Ovary (tissue), 9 donors: ENCODE data around the gene PSMD1. TPM values are rescaled to one million over a fixed set of nuclear protein-coding genes. Genes with fewer than 3 reads are reported as not detected.

Source experiments
- DNase-seq, 5 donors: peaks; one replicate each; pipeline ENCODE4 v3.0.0-alpha.2; 2019 to 2020
- H3K27ac ChIP-seq, 2 donors: fragments of 200-600 bp; one replicate each; pipeline versions ENCODE4 v1.5.1 to v1.8.0; 2019 to 2022
- H3K27me3 ChIP-seq: fragments of 200-600 bp; one replicate; pipeline ENCODE4 v1.8.0; 2022
- H3K36me3 ChIP-seq: fragments of 200-600 bp; sonication (generic); one replicate; pipeline ENCODE4 v1.5.1; 2019
- H3K4me1 ChIP-seq: one replicate; pipeline ENCODE4 v1.8.1; 2013; ENCODE audit warnings: mild to moderate bottlenecking, moderate library complexity; ENCODE audit not compliant: insufficient read depth
- H3K4me3 ChIP-seq: fragments of 200-600 bp; sonication (generic); one replicate; pipeline ENCODE4 v1.5.1; 2017
- H3K9me3 ChIP-seq, 2 donors: fragments of 200-600 bp in 1 of 2; sonication (generic) in 1 of 2; one replicate each; pipeline versions ENCODE4 v1.5.1 to v1.8.1; 2013 to 2019; ENCODE audit warnings: mild to moderate bottlenecking in 1 of 2, moderate library complexity in 1 of 2
- EP300 ChIP-seq: sonication (generic); formaldehyde crosslinking; IDR thresholded peaks from one replicate; pipeline ENCODE4 v1.6.1; 2017; ENCODE audit warnings: antibody characterized with exemption
- POLR2A ChIP-seq: fragments of 450-650 bp; IDR thresholded peaks from one replicate; pipeline ENCODE4 v1.6.1; 2017; ENCODE audit warnings: antibody characterized with exemption, mild to moderate bottlenecking, moderate library complexity
- WGBS, 3 donors: extraction: QIAGEN DNeasy Blood & Tissue Kit in 1 of 3; methylation state at CpG; one replicate each; pipeline versions ENCODE4 v1.1.5 to v1.1.7; 2013 to 2017; 5-methylcytosine and 5-hydroxymethylcytosine counted together
- intact Hi-C, 4 donors: fragments of 100-400 bp; cut with DNase I; formaldehyde crosslinking; loops; one replicate each; pipeline versions ENCODE4 v1.11.0 to v1.15.1; 2022 to 2023
- polyA plus RNA-seq, 2 donors: library from polyadenylated mRNA; stranded (reverse); fragments of 200-250 nt in 1 of 2; fragments of 350-450 nt in 1 of 2; fragmentation: Illumina TruSeq in 1 of 2; extraction: RNeasy Lipid Tissue Mini Kit (QIAGEN cat#74804) in 1 of 2; gene quantifications; one replicate each; pipeline ENCODE4 v1.2.3, GENCODE V29; 2013 to 2014
- total RNA-seq, 7 donors: library from RNA; depleted of rRNA in 2 of 7; stranded (reverse); fragments of >200 nt in 2 of 7; fragmentation: NEBNext Ultra II Directional in 3 of 7; extraction: Animal tissue kit (Norgen Biotek cat#: 25700) in 3 of 7; gene quantifications; one replicate each; pipeline versions ENCODE4 v1.1.0 to v1.2.4, GENCODE V29; 2016 to 2023
- TF ChIP-seq, protein P1 (sequence below), 3 donors: fragments of 450-650 bp in 2 of 3; fragments of 200-600 bp in 1 of 3; IDR thresholded peaks; one replicate each; pipeline versions ENCODE4 v1.5.1 to v1.8.0; 2016 to 2022; ENCODE audit warnings: antibody characterized with exemption in 3 of 3, mild to moderate bottlenecking in 1 of 3
- donor health status: DM: no; HTN: no; CAD: no; lungs with moderate emphysema.
- donor health status: DM: no; HTN: no; CAD: no.
- donor health status: Bipolar disorder and iron deficiency.
- donor health status: DM: yes; HTN: yes; CAD: no.
- donor health status: DM: no; HTN: no; CAD: no.
- donor health status: DM: yes; HTN: yes; CAD: no.

The PSMD1 gene
- total and polyA plus RNA-seq, 9 donors, result 19.0 to 73.2 (median 57.8) TPM

GRCh38 chr2:231050018-231050901 lies 6.4 kb upstream of the PSMD1 start:
- intact Hi-C loops, result no loop called here
- no peaks in the 10 kb centered on the region for H3K27me3 ChIP-seq
- 40 to 52% (median 40%) methylated on average over 9 of the region's 9 CpGs for WGBS, 3 donors
- no peaks in the 10 kb centered on the region for H3K9me3 ChIP-seq
- peak in 1 of 5 donors; percentile 65 for DNase-seq
- H3K36me3 ChIP-seq, result no peaks in the 10 kb centered on the region
- no peak for TF ChIP-seq EP300
- TF ChIP-seq, protein P1, sequence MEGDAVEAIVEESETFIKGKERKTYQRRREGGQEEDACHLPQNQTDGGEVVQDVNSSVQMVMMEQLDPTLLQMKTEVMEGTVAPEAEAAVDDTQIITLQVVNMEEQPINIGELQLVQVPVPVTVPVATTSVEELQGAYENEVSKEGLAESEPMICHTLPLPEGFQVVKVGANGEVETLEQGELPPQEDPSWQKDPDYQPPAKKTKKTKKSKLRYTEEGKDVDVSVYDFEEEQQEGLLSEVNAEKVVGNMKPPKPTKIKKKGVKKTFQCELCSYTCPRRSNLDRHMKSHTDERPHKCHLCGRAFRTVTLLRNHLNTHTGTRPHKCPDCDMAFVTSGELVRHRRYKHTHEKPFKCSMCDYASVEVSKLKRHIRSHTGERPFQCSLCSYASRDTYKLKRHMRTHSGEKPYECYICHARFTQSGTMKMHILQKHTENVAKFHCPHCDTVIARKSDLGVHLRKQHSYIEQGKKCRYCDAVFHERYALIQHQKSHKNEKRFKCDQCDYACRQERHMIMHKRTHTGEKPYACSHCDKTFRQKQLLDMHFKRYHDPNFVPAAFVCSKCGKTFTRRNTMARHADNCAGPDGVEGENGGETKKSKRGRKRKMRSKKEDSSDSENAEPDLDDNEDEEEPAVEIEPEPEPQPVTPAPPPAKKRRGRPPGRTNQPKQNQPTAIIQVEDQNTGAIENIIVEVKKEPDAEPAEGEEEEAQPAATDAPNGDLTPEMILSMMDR (IDR thresholded peaks at IDR 0.05), result no peak
- TF ChIP-seq POLR2A, result no peak
- no peaks in the 10 kb centered on the region for H3K4me1 ChIP-seq
- H3K4me3 ChIP-seq, result no peak overlapping the region
- H3K27ac ChIP-seq, result no peak overlapping the region

- H3K27ac ChIP-seq, result no peak overlapping the region
- no peaks in the 10 kb centered on the region for H3K27me3 ChIP-seq
- DNase-seq, result no peak
- H3K4me3 ChIP-seq, result no peak overlapping the region
- intact Hi-C loops, result no loop called here
- TF ChIP-seq, protein P1 (IDR thresholded peaks at IDR 0.05), result no peak
- TF ChIP-seq EP300 (no peak), POLR2A (no peak)
- no peaks in the 10 kb centered on the region for H3K4me1 ChIP-seq
- no peaks in the 10 kb centered on the region for H3K9me3 ChIP-seq
- no peaks in the 10 kb centered on the region for H3K36me3 ChIP-seq
- WGBS, 3 donors, result 71 to 84% (median 82%) methylated on average over 5 of the region's 5 CpGs
Observed at GRCh38 chr2:231051116-231051515, 5.6 kb upstream of the PSMD1 start.

DNA sequence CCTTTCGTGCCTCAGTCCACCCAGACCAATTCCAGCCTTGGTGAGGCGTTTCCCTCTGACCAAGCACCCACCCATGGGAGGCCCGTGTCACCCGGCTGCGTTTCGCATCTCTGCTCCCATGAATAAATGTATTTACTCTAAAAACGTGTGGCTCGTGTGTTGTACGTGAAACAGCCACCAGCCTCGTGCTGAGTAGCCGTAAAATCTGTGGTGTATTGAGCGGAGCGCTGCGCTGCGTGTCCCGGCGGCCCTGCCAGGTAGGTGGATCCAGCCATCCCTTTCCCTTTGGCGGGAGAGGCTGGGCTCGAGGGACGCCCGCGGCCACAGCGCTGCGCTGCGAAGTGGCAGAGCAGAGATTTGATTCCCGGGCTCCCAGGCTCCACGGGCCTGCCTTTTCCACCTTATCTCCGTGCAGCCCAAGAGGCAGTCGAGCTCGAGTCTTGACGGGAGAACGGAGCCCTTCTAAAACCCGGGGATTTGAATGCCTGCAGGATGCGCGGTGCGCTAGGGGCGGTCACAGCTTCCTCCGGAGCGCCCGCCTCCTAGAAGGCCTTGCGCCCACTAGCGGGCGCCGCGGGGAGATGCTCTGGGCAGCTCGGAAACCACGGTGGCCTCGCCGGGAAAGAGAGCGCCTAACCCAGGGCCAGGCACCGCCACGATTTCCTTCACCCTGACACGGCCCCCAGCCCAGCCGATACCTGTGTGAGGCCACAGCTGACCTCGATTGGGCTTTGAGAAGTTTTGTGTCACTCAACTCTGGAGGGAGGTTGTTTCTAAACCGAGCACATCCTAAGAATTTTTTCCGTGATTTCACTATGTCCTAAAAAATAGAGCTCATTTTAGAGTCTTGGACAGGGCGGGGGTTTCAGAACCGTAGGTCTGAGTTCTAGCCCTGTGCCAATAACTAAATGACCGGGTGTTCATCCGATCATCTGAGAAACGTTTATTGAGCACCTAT lies 3.9 kb upstream of the PSMD1 start:
- Histone ChIP-seq H3K27ac (peak overlapping the region in 1 of 2 donors; percentile 49), H3K27me3 (no peaks in the 10 kb centered on the region), H3K4me3 (peak overlapping the region; percentile 60), H3K9me3 (no peaks in the 10 kb centered on the region), H3K4me1 (no peaks in the 10 kb centered on the region), H3K36me3 (no peaks in the 10 kb centered on the region)
- no peak for TF ChIP-seq POLR2A
- TF ChIP-seq, protein P1 (IDR thresholded peaks at IDR 0.05), result peak; percentile 70 to 92 (median 77)
- peak; percentile 69 to 86 (median 78) for DNase-seq
- WGBS, 3 donors, result 4 to 7% (median 6%) methylated on average over 56 to 62 of the region's 62 CpGs
- intact Hi-C loops, result no loop called here

- Histone ChIP-seq H3K27ac (no peak overlapping the region), H3K27me3 (no peaks in the 10 kb centered on the region), H3K4me3 (no peak overlapping the region), H3K9me3 (no peaks in the 10 kb centered on the region), H3K4me1 (peaks cover 3% of the 10 kb centered on the region), H3K36me3 (no peaks in the 10 kb centered on the region)
- intact Hi-C loops, result no loop called here
- WGBS, 3 donors, result 48 to 72% (median 56%) methylated on average over 6 of the region's 6 CpGs
- no peak for TF ChIP-seq POLR2A
- TF ChIP-seq, protein P1 (IDR thresholded peaks at IDR 0.05), result no peak
- DNase-seq, result no peak
Observed at GRCh38 chr2:231053846-231054245, 2.8 kb upstream of the PSMD1 start.
